IMR-90 (cell line): ENCODE measurements around the gene PCED1A. TPM values are rescaled to one million over a fixed set of nuclear protein-coding genes. Genes with fewer than 3 reads are reported as not detected.

Experiments
- ATAC-seq: fragments of 200-7000 bp; cut with Tn5 transposase; 2 replicates; pipeline ENCODE4 v1.9.1; 2020; ENCODE audit warnings: low read depth, mild to moderate bottlenecking, moderate library complexity
- BruUV-seq: library from RNA; stranded (reverse); fragments of 400-500 nt; replicated peaks from 2 replicates; lab custom pipeline; 2021; lab: Mats Ljungman, UMichigan
- CTCF ChIA-PET: fragments of 300-600 bp; formaldehyde crosslinking; extraction: SDS; loops from one replicate; lab custom pipeline; 2021; ENCODE audit warnings: antibody characterized with exemption; lab: Yijun Ruan, JAX
- POLR2A ChIA-PET: fragments of 300-600 bp; sonication (Branson Sonifier 250); formaldehyde crosslinking; loops from one replicate; lab custom pipeline; 2022; ENCODE audit warnings: antibody characterized with exemption; ENCODE audit not compliant: unreplicated experiment; lab: Charles Lee
- DNase-seq: peaks from one replicate; pipeline ENCODE4 v3.0.0; 2013
- H2AFZ ChIP-seq: replicated peaks from 2 replicates; pipeline ENCODE3; 2013; ENCODE audit warnings: low read length, mild to moderate bottlenecking; ENCODE audit not compliant: poor library complexity
- H2AK5ac ChIP-seq: 2 replicates; pipeline ENCODE4 v1.6.1; 2013; ENCODE audit warnings: low read depth, low read length, inconsistent platforms
- H2AK9ac ChIP-seq: replicated peaks from 2 replicates; pipeline ENCODE3; 2013; ENCODE audit warnings: mild to moderate bottlenecking, low read depth, low read length, moderate library complexity; ENCODE audit not compliant: poor library complexity
- H2BK120ac ChIP-seq: 2 replicates; pipeline ENCODE4 v1.6.1; 2013; ENCODE audit warnings: low read depth, low read length, inconsistent platforms
- H2BK15ac ChIP-seq: 3 replicates; pipeline ENCODE4 v1.6.1; 2013; ENCODE audit warnings: low read depth, low read length, inconsistent platforms
- H2BK20ac ChIP-seq: 2 replicates; pipeline ENCODE4 v1.6.1; 2013; ENCODE audit warnings: low read depth, mild to moderate bottlenecking, inconsistent platforms, low read length, moderate library complexity
- H2BK5ac ChIP-seq: 2 replicates; pipeline ENCODE4 v1.6.1; 2013; ENCODE audit warnings: mild to moderate bottlenecking, low read depth, low read length, inconsistent platforms; ENCODE audit not compliant: poor library complexity, severe bottlenecking
- H3K14ac ChIP-seq: replicated peaks from 2 replicates; pipeline ENCODE4 v1.6.1; 2013; ENCODE audit warnings: low read depth, low read length, inconsistent platforms
- H3K18ac ChIP-seq: 2 replicates; pipeline ENCODE4 v1.6.1; 2013; ENCODE audit warnings: low read depth, low read length, control low read depth
- H3K23ac ChIP-seq: 2 replicates; pipeline ENCODE4 v1.6.1; 2013; ENCODE audit warnings: low read depth, low read length, inconsistent platforms
- H3K27ac ChIP-seq: 2 replicates; pipeline ENCODE4 v1.5.1; 2013; ENCODE audit warnings: mild to moderate bottlenecking, control low read depth, low read length; ENCODE audit not compliant: insufficient read depth
- H3K27me3 ChIP-seq: 2 replicates; pipeline ENCODE4 v1.6.1; 2013; ENCODE audit warnings: low read length; ENCODE audit not compliant: control insufficient read depth, insufficient read depth
- H3K36me3 ChIP-seq: 2 replicates; pipeline ENCODE4 v1.6.1; 2013; ENCODE audit warnings: low read length, mixed read lengths; ENCODE audit not compliant: control insufficient read depth, insufficient read depth
- H3K4ac ChIP-seq: 2 replicates; pipeline ENCODE4 v1.6.1; 2013; ENCODE audit warnings: low read depth, low read length, inconsistent platforms
- H3K4me1 ChIP-seq: 2 replicates; pipeline ENCODE4 v1.6.1; 2013; ENCODE audit warnings: low read length, mixed read lengths; ENCODE audit not compliant: control insufficient read depth, insufficient read depth
- H3K4me2 ChIP-seq: 2 replicates; pipeline ENCODE4 v1.6.1; 2013; ENCODE audit warnings: low read depth, mild to moderate bottlenecking, control low read depth, low read length, moderate library complexity
- H3K4me3 ChIP-seq: 2 replicates; pipeline ENCODE4 v1.5.1; 2013; ENCODE audit warnings: low read depth, mild to moderate bottlenecking, control low read depth, low read length, moderate library complexity; ENCODE audit not compliant: insufficient read depth
- H3K56ac ChIP-seq: 2 replicates; pipeline ENCODE4 v1.6.1; 2013; ENCODE audit warnings: low read length, inconsistent platforms; ENCODE audit not compliant: insufficient read depth; ENCODE audit errors: extremely low read depth
- H3K79me1 ChIP-seq, 2 experiments: 2 replicates each; pipeline ENCODE4 v1.6.1; 2013; ENCODE audit warnings: low read length in 2 of 2, inconsistent platforms in 1 of 2, low read depth in 1 of 2
- H3K9ac ChIP-seq: 2 replicates; pipeline ENCODE4 v1.6.1; 2013; ENCODE audit warnings: low read depth, low read length, control low read depth
- H3K9me1 ChIP-seq: 2 replicates; pipeline ENCODE4 v1.6.1; 2013; ENCODE audit warnings: low read length, inconsistent platforms; ENCODE audit not compliant: insufficient read depth
- H3K9me3 ChIP-seq: 2 replicates; pipeline ENCODE4 v1.6.1; 2013; ENCODE audit warnings: low read length; ENCODE audit not compliant: control insufficient read depth, insufficient read depth
- H4K20me1 ChIP-seq: 2 replicates; pipeline ENCODE4 v1.6.1; 2013; ENCODE audit warnings: low read length, inconsistent platforms; ENCODE audit not compliant: insufficient read depth
- H4K5ac ChIP-seq: 2 replicates; pipeline ENCODE4 v1.6.1; 2013; ENCODE audit warnings: mild to moderate bottlenecking, low read depth, low read length, control low read depth
- H4K8ac ChIP-seq, 2 experiments: 2 replicates each; pipeline ENCODE4 v1.6.1; 2013; ENCODE audit warnings: low read depth in 2 of 2, low read length in 2 of 2, control low read depth in 1 of 2, inconsistent platforms in 1 of 2
- H4K91ac ChIP-seq: 2 replicates; pipeline ENCODE4 v1.6.1; 2013; ENCODE audit warnings: low read depth, low read length, inconsistent platforms; ENCODE audit not compliant: insufficient read depth
- BHLHE40 ChIP-seq: fragments of 150-350 bp; IDR thresholded peaks from 2 replicates; pipeline ENCODE4 v1.6.1; 2016; ENCODE audit warnings: mild to moderate bottlenecking, low read depth, low read length
- USF2 ChIP-seq: fragments of 150-350 bp; IDR thresholded peaks from 2 replicates; pipeline ENCODE4 v1.6.1; 2017; ENCODE audit warnings: mild to moderate bottlenecking, antibody characterized with exemption, low read length, low read depth
- WGBS, 2 experiments: methylation state at CpG; one replicate each; pipeline versions ENCODE4 v1.1.5 to v1.1.7; 2013; ENCODE audit warnings: missing lambda C conversion rate in 2 of 2; ENCODE audit not compliant: insufficient read length in 1 of 2; ENCODE audit errors: extremely low coverage in 2 of 2; 5-methylcytosine and 5-hydroxymethylcytosine counted together
- dilution Hi-C: fragments of 300-500 bp; cut with HindIII; formaldehyde crosslinking; loops from one replicate; pipeline ENCODE4 v1.14.3; 2018; ENCODE audit warnings: low sequenced_read_pairs; ENCODE audit not compliant: unreplicated experiment
- in situ Hi-C: fragments of 300-500 bp; cut with MboI; formaldehyde crosslinking; loops from 3 replicates; pipeline ENCODE4 v1.14.3; 2019; ENCODE audit warnings: low sequenced_read_pairs, inconsistent platforms, mixed read lengths
- intact Hi-C: fragments of 100-400 bp; cut with micrococcal nuclease; formaldehyde crosslinking; loops from 2 replicates; pipeline ENCODE4 v1.10.0; 2022
- polyA plus RNA-seq, 3 experiments: library from polyadenylated mRNA; depleted of rRNA; stranded (reverse); fragments of >200 nt; gene quantifications; 2 replicates each; pipeline ENCODE4 v1.2.3, GENCODE V29; 2012; ENCODE audit warnings: low replicate concordance in 1 of 3
- total RNA-seq: library from RNA; depleted of rRNA; stranded (reverse); fragments of >200 nt; gene quantifications from 2 replicates; pipeline ENCODE4 v1.2.3, GENCODE V29; 2012

The PCED1A gene
- total and polyA plus RNA-seq, 2 of the 4 experiments (the other 2 are of a cell fraction): 9.7 to 33.4 TPM

GRCh38 chr20:2873747-2874041, 33.2 kb upstream of the PCED1A start:
- H4K8ac ChIP-seq: peak overlapping the region in 1 of 2 experiments; percentile 35; a peak in 1 of 4 replicates
- intact Hi-C loops (no loop called here), dilution Hi-C loops (no loop called here), in situ Hi-C loops (loop anchor here (10.0 kb wide), 1 partner anchor 121 kb away; no protein-coding TSS in a partner anchor)
- H4K20me1 ChIP-seq: peaks cover 18% of the 10 kb centered on the region; the same call in 1 of the 2 replicates
- no peak overlapping the region for H4K91ac ChIP-seq
- POLR2A ChIA-PET: no interaction called here
- peak overlapping the region; percentile 74 for H2AK9ac ChIP-seq
- H3K18ac ChIP-seq: no peak overlapping the region
- peaks cover 12 to 49% of the 10 kb centered on the region in 2 experiments for H3K79me1 ChIP-seq
- DNase-seq (peak; percentile 28), ATAC-seq (peak; percentile 52)
- CTCF ChIA-PET: interaction anchor here (1.1 to 1.7 kb wide), 2 partner anchors 21 to 127 kb away, joined by 4 read pairs; no protein-coding TSS in a partner anchor
- H3K4me2 ChIP-seq: peak overlapping the region; percentile 92
- H2AK5ac ChIP-seq: no peak overlapping the region
- H3K56ac ChIP-seq: peak overlapping the region; percentile 13; the same call in 1 of the 2 replicates
- peaks cover 17% of the 10 kb centered on the region for H3K9me1 ChIP-seq
- no peaks in the 10 kb centered on the region for H3K36me3 ChIP-seq
- BruUV-seq: no TSS peak
- H3K9ac ChIP-seq: peak overlapping the region; percentile 69
- 0 out of 2 replicates have a peak overlapping the region, but pooled peaks have one; percentile 8 for H3K23ac ChIP-seq
- no peaks in the 10 kb centered on the region for H3K9me3 ChIP-seq
- H3K4ac ChIP-seq: peak overlapping the region; percentile 61
- H2BK20ac ChIP-seq: no peak overlapping the region
- no peak overlapping the region for H2BK15ac ChIP-seq
- peaks cover 14% of the 10 kb centered on the region for H3K4me1 ChIP-seq
- H3K27me3 ChIP-seq: no peaks in the 10 kb centered on the region
- H2BK5ac ChIP-seq: peak overlapping the region; percentile 23
- no peak overlapping the region for H2BK120ac ChIP-seq
- H3K27ac ChIP-seq: peak overlapping the region; percentile 45
- peak overlapping the region; percentile 97 for H2AFZ ChIP-seq
- H3K14ac ChIP-seq: peak overlapping the region; percentile 27; the same call in 1 of the 2 replicates
- H4K5ac ChIP-seq: no peak overlapping the region
- WGBS, 2 experiments: 0% methylated on average over 2 of the region's 29 CpGs; no CpG with 5 or more reads in 1 of the 2 experiments
- peak overlapping the region; percentile 97 for H3K4me3 ChIP-seq
- TF ChIP-seq USF2 (no peak), BHLHE40 (0 out of 2 replicates have a peak, but pooled peaks have one; percentile 29)
